ENCODE results near the gene TMEM87A. TPM values are rescaled to one million over a fixed set of nuclear protein-coding genes. Genes with fewer than 3 reads are reported as not detected.
A peak's percentile ranks its signal among the peaks of the same experiment; 100 is the strongest.

TMEM87A gene
- total RNA-seq, 3 donors from 2014 or later: 64.2 to 96.7 (median 93.6) TPM

DNA sequence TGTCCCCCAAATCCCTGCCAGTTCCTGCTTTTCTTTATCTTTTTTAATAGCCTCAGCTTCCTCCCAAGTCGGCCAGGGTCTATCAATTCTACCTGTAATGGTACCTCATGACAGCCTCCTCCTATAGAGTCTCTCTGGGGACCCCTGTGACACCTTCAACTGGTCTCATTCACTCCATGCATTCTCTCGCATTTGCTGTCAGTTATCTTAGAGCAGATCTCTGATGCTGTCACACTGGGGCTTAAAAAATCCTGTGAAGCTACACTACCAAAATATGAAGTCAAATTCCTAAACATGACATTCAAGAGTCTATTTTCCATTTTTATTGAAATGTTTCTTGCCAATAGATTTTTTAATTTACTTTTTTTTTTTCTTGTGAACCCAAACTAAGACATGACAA lies 70.6 kb downstream of the TMEM87A start:
- peaks cover 8% of the 10 kb centered on the region for H3K4me1 ChIP-seq (ENCODE audit: low read depth)
- no peaks in the 10 kb centered on the region for H3K9me3 ChIP-seq
- intact Hi-C loops (cut with DNase I, micrococcal nuclease): no loop called here
- H3K4me3 ChIP-seq: no peak overlapping the region
- no peaks in the 10 kb centered on the region for H3K36me3 ChIP-seq (ENCODE audit: low read depth)
- TF ChIP-seq, protein P1, sequence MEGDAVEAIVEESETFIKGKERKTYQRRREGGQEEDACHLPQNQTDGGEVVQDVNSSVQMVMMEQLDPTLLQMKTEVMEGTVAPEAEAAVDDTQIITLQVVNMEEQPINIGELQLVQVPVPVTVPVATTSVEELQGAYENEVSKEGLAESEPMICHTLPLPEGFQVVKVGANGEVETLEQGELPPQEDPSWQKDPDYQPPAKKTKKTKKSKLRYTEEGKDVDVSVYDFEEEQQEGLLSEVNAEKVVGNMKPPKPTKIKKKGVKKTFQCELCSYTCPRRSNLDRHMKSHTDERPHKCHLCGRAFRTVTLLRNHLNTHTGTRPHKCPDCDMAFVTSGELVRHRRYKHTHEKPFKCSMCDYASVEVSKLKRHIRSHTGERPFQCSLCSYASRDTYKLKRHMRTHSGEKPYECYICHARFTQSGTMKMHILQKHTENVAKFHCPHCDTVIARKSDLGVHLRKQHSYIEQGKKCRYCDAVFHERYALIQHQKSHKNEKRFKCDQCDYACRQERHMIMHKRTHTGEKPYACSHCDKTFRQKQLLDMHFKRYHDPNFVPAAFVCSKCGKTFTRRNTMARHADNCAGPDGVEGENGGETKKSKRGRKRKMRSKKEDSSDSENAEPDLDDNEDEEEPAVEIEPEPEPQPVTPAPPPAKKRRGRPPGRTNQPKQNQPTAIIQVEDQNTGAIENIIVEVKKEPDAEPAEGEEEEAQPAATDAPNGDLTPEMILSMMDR (IDR thresholded peaks at IDR 0.05): no peak
- ATAC-seq (no peak), DNase-seq (no peak)

DNA sequence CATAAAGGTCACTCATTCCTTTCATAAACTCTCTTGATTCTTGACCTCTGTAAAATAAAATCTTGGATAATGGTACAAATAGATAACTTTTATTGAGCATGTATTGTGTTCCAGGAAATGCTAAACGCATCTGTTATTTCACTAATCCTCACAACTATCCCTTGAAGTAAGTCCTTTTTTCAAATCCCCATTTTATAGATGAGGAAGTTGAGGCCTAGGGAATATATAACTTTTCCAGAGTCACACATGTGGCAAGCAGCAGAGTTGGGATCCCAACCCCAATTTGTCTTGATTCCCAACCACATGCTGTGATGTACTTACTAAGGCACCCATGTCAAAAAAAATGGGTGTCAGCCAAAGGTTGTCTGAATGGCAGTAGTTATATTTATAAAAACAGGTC lies 71.4 kb downstream of the TMEM87A start:
- Histone ChIP-seq H3K4me3 (no peak overlapping the region), H3K36me3 (ENCODE audit: low read depth) (no peaks in the 10 kb centered on the region), H3K4me1 (ENCODE audit: low read depth) (peaks cover 3% of the 10 kb centered on the region), H3K9me3 (no peaks in the 10 kb centered on the region)
- intact Hi-C loops (cut with DNase I, micrococcal nuclease): no loop called here
- no peak for DNase-seq
- ATAC-seq: no peak
- TF ChIP-seq, protein P1 (IDR thresholded peaks at IDR 0.05): no peak

DNA sequence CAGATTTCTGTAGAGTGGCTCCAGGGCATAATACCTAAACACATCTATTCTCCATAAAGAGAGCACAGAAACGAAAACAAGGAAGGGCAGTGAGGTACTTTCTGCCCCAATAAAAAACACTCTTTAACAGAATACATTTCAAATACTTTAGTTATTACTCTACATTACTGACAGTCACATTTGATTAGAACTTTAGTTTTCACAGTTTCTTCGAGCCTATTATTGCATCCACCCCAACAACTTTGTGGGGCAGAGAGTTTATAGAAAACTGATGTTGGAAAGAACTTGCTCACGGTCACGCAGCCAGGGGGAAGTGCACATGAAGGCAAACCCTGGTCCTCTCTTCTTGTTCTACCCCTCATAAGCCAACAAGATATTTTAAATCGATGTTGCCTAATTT lies 74.1 kb downstream of the TMEM87A start:
- TF ChIP-seq, protein P1 (IDR thresholded peaks at IDR 0.05): no peak
- intact Hi-C loops (cut with DNase I, micrococcal nuclease): no loop called here
- H3K9me3 ChIP-seq: no peaks in the 10 kb centered on the region
- H3K4me1 ChIP-seq (ENCODE audit: low read depth): no peaks in the 10 kb centered on the region
- no peak overlapping the region for H3K4me3 ChIP-seq
- no peak for DNase-seq
- no peaks in the 10 kb centered on the region for H3K36me3 ChIP-seq (ENCODE audit: low read depth)
- no peak for ATAC-seq

DNA sequence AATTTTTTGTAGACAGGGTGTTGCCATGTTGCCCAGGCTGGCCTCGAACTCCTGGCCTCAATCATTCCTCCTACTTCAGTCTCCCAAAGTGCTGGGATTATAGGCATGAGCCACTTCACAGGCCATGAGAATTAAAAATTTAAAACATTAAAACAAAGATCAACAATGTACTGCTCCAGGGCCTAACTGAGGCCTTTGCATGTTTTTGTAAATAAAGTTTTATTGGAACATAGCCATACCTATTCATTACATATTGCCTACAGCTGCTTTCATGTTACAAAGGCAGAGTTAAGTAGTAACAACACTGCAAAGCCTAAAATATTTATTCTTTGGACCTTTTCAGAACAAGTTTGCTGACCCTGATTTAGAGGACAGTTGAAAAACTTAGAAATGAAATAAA lies 74.7 kb downstream of the TMEM87A start:
- TF ChIP-seq, protein P1 (IDR thresholded peaks at IDR 0.05): no peak
- H3K9me3 ChIP-seq: no peaks in the 10 kb centered on the region
- intact Hi-C loops (cut with DNase I, micrococcal nuclease): no loop called here
- ATAC-seq (no peak), DNase-seq (no peak)
- no peaks in the 10 kb centered on the region for H3K36me3 ChIP-seq (ENCODE audit: low read depth)
- no peak overlapping the region for H3K4me3 ChIP-seq
- no peaks in the 10 kb centered on the region for H3K4me1 ChIP-seq (ENCODE audit: low read depth)

DNA sequence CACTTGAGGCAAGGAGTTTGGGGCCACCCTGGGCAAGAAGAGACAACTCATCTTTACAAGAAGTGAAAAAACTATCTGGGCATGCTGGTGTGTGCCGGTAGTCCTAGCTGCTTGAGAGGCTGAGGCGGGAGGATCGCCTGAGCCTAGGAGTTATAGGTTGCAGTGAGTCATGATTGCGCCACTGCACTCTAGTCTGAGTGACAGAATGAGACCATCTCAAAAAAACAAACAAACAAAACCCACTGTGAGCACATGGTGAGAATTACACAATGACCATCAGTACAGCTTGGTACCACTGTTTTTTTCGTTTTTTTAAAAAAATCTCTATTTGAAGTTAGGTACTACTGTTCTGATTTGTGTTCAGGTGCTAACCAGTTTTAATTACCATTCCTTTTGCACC lies 78.7 kb downstream of the TMEM87A start:
- H3K4me3 ChIP-seq: no peak overlapping the region
- no peaks in the 10 kb centered on the region for H3K36me3 ChIP-seq (ENCODE audit: low read depth)
- H3K9me3 ChIP-seq: no peaks in the 10 kb centered on the region
- ATAC-seq (peak; percentile 20), DNase-seq (no peak)
- intact Hi-C loops (cut with DNase I, micrococcal nuclease): no loop called here
- H3K4me1 ChIP-seq (ENCODE audit: low read depth): no peaks in the 10 kb centered on the region
- TF ChIP-seq, protein P1 (IDR thresholded peaks at IDR 0.05): no peak

DNA sequence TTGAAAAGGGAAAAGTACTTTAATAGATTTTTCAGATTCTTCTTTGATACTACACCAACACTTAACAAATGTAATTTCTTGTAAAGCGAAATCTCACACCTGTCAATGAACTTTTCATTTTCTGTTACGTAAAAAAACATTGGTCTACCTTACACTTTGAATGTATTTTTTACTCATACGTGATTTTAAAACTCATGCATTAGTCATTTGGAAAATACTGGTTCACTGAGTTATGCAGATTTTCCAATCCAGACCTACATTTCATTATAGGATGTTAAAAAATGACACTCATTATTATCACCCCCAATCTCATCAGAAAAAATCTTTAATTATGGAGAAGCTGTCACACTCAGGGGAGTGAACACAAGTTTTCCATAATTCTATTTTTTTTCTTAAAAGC lies 79.8 kb downstream of the TMEM87A start:
- H3K36me3 ChIP-seq (ENCODE audit: low read depth): no peaks in the 10 kb centered on the region
- DNase-seq (no peak), ATAC-seq (no peak)
- no peak overlapping the region for H3K4me3 ChIP-seq
- H3K4me1 ChIP-seq (ENCODE audit: low read depth): no peaks in the 10 kb centered on the region
- intact Hi-C loops (cut with DNase I, micrococcal nuclease): no loop called here
- H3K9me3 ChIP-seq: no peaks in the 10 kb centered on the region
- TF ChIP-seq, protein P1 (IDR thresholded peaks at IDR 0.05): no peak

All from mucosa of descending colon (tissue), 3 donors.